Stimulated activated CD4-positive, alpha-beta T cell treated with anti-CD3 and anti-CD28 coated beads, Interleukin-15, amount 100 ng/mL, for 24 hours (primary cell): ENCODE measurements around the gene RAPGEFL1.
"Not testable (repeated sequence)": the region's sequence is repeated elsewhere in the genome, so short reads cannot be mapped to it uniquely, and the experiment has no call there.

Experiments
- DNase-seq: peaks from one replicate; pipeline ENCODE4 v3.0.0-alpha.2; 2020

RAPGEFL1 gene

GRCh38 chr17:40218006-40218739, 40.9 kb downstream of the RAPGEFL1 start:
- no peak for DNase-seq

DNA sequence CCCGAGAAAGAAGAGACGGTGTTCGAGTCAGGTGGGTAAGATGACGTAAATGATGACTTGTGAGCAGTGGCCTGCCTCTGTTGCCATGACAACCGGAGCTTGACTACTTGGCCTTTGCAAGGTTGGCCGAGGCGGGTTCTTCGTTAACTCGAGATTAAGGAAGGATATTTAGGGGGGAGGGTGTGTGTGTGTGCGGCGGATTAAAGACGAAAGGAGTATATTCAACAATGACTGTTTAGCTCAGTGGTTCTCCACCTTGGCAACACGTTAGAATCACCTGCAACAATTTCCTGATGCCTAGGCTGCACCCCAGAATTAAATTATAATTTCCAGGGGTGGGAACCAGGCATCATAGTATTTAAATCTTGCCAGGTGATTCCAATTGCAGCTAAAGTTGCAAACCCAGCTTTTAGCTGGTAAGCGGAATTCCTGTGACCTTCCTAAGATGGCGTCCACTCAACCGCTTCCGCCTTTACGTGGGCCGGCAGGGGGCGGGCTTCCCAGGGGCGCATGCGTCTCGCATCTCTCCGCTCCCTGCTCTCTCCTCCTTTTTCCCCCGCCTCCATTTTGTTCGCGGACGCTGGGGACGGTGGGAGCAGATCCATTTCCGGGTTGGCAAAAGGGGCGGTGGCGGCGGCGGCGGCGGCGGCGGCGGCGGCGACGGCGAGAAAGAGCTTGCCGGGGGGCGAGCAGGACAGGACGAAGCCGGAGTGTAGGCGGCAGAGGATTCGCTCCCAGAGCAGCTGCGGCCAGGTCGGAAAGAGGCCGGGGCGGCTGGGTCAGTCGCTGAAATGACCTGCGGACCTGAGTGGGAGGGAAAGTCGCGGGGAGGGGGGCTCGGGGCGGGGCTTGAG, 41.7 kb downstream of the RAPGEFL1 start, which contains the start of gene WIPF2:
WIPF2 (plus strand) TSS at position 565 of the 854 bp plus-strand sequence. CDS start 37,156 bp downstream, outside the sequence.
- peak; percentile 98 for DNase-seq

GRCh38 chr17:40219594-40220338, 42.5 kb downstream of the RAPGEFL1 start:
- peak; percentile 49 for DNase-seq

- DNase-seq, result no peak
These were observed 47.7 kb downstream of the RAPGEFL1 start for GRCh38 chr17:40224718-40225550.

- DNase-seq, result not testable (repeated sequence)
These were observed 51.9 kb downstream of the RAPGEFL1 start for GRCh38 chr17:40229146-40229545.

GRCh38 chr17:40230670-40231069, 53.4 kb downstream of the RAPGEFL1 start:
- no peak for DNase-seq

GRCh38 chr17:40231928-40232327, 54.7 kb downstream of the RAPGEFL1 start:
- not testable (repeated sequence) for DNase-seq

DNA sequence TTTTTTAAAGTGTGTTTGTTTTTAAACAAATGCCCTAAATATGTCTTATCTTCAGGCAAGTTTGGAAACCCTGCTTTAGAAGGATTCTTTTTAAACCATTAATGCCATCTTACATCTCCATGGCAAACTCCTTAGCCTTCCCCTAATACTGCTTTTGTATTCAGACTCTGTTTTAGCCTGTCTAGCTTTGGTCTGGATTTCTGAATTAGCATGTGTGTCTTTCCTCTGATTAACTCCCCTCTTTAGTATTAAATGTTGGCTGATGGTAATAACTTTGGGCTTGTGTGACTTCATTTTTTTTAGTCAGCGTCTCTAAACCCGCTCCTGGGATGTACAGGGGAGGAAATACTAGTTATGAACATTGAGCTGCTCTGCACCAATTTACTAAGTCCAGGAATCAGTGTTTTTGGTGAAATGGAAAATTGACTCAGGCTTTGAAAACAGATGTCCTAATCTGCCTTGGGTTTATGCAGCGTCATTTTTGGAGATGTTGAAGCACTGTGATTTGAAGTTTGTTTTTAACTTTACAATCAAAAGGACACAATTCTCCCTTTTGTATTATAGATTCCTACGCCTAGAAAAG, 64.1 kb downstream of the RAPGEFL1 start:
- no peak for DNase-seq

DNA sequence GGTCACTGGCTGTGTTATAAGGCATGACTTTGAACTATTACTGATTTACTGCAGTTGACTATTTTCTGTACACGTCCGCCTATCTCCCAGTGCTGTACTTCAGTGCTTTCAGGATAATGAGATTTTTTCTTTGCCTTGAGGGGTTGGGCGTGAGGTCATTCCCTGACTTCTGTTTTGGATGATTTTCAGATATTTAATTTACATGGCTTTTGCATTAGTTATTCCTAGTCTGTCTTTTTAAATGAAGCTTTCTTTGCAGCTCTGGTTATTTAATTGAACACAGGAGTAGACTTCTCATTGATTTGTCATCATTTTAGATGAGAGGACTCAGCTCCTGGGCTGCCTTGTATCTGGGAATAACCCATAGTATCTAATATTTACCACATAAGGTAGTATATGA, 65.5 kb downstream of the RAPGEFL1 start:
- DNase-seq, result no peak

DNA sequence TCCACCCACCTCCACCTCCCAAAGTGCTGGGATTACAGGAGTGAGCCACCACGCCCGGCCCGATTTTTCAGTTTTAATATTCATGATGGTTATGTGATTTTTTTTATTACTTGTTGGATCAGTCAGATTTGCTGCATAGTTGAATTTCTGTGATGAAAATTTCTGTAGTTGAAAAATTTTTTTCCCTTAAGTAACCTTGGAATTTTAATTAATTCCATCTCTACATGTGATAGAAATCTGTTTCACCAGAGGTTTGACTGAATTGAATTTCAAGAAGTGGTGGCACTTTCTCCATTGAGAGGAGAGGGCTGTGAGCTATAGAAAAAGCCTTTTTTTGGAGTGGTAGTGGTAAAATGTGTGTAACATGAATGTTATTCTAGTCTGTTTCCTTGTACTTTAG, 66.5 kb downstream of the RAPGEFL1 start:
- no peak for DNase-seq

DNA sequence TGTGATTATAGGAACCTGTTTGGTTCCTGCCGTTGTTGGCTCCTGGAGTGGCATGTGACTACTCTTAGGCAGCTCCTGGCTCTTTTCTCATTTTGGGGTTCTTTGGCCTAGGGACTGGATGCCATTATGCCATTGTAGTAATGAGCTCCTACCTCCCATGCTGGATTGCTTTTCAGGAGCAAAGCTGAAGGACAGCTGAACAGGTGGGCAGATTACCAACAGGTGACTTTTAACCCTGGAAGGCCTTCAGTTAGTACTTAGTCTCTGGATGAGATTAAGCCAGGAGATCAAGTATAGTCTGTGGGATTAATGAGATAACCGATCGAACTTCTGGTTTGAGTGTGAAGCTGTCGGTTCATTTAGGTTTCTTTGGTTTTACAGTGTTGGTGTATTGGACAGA, 67.0 kb downstream of the RAPGEFL1 start:
- no peak for DNase-seq
